CMK (cell line): Measurements from ENCODE around the gene SRRM1.
"Not testable (repeated sequence)": the region's sequence is repeated elsewhere in the genome, so short reads cannot be mapped to it uniquely, and the experiment has no call there.

ENCODE experiments used
- DNase-seq: peaks from one replicate; pipeline ENCODE4 v3.0.0-alpha.2; 2010; ENCODE audit warnings: low read depth

Gene SRRM1

DNA sequence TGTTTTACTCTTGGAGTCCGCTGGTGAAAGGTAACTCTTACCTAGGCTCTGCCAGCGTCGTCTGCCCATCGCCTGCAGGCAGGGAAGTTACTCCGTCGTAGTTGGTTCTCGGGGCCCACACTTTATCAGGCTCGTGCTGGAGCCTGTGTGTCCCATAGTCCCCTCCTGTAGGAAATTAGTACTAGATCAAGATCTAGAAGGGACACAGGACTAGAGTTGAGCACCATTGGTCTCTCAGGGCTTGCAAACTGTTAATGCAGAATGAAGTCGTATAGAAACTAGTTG lies 940 bp downstream of the SRRM1 start:
- no peak for DNase-seq

DNA sequence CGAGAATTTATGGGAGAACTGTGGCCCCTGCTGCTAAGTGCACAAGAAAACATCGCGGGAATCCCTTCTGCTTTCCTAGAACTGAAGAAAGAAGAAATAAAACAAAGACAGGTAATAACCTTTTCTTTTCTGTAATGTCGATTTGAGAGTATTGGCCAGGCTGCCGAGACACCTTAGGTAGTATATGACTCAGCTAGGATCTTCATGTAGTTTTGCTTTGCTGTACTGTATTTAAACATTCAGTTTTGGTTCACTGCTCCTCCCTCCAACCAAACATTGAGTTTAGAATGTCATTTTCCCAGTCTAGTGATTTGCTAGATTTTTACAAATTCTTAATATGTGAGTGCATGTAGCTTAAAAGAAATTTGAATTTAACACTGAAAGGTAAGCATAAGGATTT lies 5.8 kb downstream of the SRRM1 start:
- DNase-seq, result no peak

DNA sequence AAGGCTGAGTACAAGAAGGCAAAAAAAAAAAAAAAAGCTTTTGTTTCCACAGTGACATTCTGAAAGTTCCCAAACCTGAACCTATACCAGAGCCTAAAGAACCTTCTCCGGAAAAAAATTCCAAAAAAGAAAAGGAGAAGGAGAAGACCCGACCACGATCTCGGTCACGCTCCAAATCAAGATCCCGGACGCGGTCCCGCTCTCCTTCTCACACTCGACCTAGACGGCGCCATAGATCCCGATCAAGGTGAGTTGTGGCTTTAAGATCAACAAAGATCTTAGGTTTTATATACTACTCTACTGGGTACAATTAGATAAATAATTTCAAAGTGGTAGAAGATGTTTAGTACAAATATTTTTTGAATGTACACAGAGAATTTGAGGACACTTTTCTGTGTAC lies 9.3 kb downstream of the SRRM1 start:
- no peak for DNase-seq

DNA sequence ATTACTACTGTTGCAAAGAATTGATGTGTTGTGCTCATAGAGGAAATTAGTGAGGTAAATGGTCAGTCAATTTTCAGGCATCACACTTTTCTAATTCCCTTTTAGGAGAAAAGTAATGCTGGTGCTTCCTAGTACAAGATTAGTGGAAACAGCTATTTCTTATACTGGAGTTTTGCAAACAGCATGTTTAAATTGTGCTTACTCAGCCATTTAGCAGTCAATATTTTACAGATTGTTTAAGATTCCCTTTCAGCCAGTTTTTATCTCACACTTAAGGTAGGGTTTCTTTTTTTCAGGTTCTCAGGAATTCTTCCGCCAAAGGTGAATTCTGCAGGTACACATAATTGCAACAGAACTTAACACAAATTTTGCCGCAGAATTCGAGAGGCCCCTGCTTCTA lies 10.9 kb downstream of the SRRM1 start:
- DNase-seq, result no peak

DNA sequence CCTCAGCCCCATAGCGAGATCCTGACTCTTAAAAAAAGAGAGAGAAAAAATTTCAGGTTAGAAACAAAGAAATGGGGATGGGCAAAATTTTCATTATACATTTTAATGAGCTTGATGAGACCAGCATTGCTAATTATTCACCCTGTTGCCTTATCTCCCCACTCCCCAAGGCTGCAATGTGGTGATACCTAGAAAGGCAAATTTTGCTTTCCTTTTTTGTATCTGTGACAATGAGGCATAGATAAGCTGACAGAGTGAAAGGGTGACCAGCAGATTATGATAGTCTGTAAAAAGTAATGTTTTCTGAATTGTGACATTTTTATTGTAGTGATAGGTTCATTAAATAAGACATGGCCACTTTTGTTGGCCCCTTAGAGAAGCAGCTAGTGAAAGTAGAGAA lies 12.9 kb downstream of the SRRM1 start:
- DNase-seq, result no peak

DNA sequence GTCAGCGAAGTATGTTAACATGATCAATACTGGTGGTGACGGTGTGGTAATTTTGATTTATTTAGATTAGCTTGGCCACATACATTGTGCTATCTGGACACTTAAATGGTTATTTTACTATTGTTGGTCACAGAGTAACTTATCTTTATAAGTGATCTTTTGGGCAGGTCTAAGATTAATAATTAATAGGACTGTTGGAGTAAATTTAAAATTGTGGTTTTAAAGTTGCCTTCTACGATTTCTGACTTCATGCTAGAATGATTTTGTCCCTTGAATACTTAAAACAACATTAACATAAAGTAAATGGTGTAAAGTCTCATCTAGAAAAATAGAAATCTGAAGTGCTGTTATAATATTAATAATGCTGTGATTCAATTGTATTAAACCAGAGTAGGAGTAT lies 14.7 kb downstream of the SRRM1 start:
- DNase-seq, result no peak

DNA sequence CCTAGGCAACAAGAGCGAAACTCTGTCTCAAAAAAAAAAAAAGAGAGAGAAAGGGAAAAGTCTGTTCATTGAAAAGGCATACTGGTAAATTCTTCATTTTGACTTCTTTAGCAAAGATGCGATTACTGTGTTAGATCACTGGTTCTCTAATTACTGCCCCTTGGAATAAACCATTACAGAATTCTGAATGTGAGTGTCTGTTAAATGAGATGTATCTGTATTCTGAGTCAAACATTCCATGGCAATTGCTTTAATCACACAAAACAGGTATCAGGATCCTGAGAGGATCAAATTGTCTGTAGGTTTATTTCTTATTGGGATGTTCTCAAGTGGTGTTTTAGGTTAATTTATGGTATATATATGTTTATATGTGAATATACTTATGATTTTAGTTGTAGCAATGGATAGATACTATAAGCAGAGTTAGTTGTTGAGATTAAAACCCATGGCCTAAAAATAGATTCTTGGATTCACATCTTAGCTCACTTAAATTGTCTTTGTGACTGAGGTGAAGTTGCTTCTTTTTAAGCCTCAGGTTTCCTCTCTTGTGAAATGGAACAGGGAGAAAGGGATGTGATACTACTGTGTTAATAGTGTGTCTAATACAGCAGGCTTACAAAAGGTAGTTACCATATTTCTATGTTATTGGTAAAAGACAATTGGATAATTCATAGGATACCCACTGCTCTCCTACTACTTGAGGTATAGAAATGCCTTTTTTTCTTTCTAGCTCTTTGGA lies 16.2 kb downstream of the SRRM1 start:
- DNase-seq, result no peak

DNA sequence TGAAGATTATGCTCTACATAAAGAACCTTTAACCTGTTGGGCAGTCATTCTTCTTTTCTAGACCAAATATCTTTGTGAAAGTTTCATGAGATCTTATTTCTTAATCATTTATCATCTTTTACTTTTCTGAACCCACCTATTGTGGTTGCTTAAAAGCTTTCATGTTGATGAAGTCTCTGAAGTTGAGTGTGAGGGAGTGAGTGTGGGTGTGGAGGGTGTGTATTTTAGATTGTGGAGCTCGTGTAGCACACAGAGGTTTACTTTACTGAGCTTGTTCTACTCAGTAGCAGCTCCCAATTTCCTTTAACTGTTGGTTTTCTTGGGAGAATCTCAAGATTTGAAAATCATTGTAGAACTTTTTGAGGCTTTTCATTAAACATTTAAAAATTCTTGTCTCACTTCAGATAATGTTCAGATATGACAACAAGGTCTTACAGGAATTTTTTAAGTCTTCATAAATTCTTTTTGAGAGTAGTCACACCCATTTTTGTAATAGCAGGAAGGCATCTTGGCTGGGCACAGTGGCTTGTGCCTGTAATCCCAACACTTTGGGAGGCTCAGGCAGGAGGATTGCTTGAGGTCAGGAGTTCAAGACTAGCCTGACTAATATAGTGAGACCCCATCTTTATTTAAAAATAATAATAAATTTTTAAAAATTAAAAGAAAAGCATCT lies 17.0 kb downstream of the SRRM1 start:
- no peak for DNase-seq

DNA sequence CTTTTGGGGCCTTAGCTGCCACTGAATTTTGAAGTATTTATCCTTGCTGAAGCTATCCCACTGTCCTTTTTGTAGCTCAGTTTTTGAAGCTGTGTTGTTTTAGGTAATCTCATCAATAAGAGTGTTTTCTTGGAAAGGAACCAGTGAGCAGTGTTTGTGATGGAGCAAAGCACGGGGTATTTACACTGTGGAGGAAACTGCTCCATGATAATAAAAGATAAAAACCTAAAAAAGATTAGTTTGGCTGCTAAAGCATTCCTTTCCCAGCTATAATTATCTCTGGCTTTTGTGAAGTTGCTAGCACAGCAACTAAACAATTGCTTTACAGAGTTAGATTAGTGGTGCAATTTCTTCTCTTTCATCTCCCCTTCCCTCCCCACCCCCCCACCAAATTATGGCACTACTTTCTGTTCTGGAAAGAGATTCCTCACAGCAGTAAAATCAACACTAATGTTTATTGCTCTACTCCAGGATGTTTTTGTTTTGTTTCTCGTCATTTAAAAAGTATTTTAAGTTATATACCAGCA lies 21.5 kb downstream of the SRRM1 start:
- no peak for DNase-seq

DNA sequence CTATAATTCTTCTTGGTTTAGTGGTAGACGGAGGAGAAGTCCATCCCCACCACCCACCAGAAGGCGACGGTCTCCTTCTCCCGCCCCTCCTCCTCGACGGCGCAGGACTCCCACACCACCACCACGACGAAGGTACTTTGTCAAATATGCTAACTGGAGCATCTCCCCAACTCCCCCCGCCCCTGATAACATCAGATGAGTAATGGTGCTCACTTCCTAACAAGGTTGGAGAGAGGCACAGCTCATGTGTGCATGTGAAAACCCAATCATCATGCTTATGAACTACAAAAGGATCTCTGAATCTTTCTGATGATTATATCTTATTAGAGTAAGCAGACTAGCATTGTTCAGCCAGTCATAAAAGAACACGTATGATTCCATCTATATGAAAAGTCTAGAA lies 23.7 kb downstream of the SRRM1 start:
- DNase-seq, result no peak

DNA sequence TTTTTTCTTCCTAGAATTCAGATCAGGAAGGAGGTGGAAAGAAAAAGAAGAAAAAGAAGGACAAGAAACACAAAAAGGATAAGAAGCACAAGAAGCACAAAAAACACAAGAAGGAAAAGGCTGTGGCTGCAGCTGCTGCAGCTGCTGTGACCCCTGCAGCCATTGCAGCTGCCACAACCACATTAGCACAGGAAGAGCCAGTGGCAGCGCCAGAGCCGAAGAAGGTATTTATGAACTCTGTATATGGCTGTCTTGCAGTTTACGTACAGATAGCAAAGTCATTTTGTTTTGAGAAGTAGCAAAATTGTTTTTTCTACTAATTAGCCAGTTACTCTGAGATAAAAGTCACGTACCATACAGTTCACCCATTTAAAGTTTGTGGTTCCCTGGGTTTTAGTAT lies 28.3 kb downstream of the SRRM1 start:
- not testable (repeated sequence) for DNase-seq

DNA sequence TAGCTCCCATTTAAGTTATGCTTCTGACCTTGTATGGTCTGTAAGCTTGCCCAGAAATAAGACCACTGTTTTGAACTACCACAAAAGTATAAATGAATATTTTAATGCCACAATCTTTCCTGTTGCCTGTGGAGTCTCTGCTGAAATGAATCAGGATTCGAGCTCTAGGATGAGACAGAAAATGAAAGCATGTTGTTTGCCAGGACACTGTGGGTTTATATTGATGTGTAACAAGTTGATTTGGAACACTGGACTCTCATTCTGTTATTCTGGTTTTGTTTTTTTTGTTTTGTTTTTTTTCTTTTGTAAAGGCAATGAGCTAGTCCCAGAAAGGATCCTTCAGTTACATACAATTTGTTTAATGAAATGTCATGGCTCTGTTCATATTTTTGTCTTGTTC lies 29.6 kb downstream of the SRRM1 start:
- DNase-seq, result not testable (repeated sequence)

DNA sequence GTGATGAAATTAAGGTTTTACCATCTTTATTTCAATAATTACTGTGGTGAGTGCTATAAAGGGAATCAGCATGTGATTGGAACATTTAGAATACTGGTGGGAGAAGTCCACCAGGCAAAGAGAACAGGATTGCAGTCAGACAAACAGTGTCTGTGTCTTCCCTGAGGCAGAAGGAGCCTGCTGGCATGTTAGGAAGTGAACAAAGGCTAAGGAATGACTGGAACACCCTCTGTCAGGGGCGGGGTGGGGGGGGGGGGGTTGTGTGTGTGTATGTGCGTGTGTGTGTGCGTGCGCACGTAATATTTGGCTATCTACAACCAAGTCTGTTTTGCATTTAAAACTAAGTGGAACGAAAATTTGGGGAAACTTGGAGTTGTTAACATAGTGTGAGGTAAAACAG lies 30.2 kb downstream of the SRRM1 start:
- no peak for DNase-seq

DNA sequence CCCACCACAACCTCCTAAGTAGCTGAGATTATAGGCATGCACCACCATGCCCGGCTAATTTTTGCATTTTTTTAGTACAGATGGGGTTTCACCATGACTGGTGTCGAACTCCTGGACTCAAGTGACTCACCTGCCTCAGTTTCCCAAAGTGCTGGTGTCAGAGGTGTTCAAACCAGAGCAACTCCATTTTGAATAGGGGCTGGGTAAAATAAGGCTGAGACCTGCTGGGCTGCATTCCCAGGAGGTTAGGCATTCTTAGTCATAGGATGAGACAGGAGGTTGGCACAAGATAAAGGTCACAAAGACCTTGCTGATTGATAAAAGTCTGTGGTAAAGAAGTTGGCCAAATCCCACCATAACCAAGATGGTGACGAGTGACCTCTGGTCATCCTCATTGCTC lies 35.3 kb downstream of the SRRM1 start:
- not testable (repeated sequence) for DNase-seq

DNA sequence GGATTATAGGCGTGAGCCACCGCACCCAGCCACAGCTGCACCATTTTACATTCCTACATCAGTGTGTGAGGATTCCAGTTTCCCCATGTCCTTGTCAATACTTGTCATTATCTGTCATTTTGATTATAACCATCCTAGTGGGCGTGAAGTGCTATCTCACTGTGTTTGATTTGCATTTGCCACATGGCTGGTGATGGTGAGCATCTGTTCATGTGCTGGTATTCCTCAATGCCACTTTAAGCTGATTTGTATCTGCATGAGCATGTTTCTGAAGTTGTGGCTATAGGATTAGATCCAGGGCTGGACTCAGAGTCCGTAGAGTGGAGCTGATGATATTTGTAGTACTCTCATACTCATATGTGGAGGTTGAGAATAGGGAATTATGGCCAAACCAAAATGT lies 36.6 kb downstream of the SRRM1 start:
- DNase-seq, result no peak

DNA sequence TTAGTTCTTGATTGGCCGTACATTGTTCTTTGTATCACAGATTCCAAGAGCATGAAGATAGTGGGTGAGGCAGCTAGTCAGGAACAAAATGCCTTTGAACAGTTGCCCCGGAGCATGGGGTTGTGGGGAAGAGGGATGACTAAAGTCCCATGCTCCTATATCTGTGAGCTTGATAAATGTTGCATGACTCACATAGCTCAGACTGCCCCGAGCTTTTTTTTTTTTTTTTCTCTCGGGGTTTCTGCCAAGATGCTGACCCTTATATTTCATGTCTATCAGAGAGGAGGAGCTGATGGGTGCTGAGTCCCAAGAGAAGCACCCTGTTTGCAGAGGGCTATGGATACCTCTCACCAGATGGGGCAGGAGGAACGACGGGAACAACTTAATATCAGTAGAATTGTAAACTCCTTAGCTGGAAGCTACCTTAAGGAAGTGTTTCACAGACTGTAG lies 40.6 kb downstream of the SRRM1 start:
- no peak for DNase-seq

DNA sequence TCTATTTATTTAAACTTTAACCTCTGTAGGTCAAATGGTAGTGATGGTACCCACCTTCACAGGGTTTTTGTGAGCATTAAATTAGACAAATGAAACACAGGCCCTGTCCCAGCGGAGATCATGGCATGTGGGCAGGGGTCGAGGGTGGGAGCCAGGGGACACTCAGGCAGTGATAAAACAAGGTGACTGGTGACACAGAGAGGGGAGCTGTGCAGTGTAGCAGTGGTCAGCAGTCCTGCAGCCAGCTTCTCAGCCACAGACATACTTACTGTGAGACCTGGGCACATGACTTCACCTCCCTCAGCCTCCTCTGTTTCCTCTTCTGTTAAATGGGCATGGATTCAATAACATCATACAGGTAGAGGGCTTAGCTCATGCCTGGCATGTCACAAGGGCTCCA lies 44.9 kb downstream of the SRRM1 start:
- no peak for DNase-seq

DNA sequence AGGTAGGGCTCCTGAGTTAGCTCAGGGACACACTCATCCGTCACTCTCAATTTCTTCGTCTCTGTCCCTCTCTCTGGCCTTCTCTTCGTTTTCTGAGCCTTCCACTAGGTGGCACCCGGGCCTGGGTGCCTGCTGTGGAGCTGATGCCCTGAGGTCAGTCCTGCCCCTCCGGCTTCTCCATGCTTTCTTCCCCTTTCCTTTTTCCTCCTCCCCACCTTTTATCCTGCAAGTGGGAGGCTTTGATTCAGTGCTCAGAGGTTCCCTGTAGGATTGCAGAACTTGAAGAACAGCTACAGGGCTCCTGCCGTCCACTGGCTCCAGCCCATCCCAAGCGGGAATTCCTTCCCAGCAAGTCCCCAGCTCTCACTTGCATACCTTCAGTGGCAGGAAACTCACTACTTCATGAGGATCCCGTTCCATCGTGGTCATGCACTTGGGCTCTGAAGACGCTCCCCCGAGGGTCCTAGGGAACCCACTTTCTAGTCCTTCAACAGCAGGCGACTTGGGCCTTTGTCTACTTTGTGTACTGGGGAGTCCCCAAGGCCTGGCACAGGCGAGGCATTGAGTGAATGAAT lies 45.6 kb downstream of the SRRM1 start:
- DNase-seq, result no peak

DNA sequence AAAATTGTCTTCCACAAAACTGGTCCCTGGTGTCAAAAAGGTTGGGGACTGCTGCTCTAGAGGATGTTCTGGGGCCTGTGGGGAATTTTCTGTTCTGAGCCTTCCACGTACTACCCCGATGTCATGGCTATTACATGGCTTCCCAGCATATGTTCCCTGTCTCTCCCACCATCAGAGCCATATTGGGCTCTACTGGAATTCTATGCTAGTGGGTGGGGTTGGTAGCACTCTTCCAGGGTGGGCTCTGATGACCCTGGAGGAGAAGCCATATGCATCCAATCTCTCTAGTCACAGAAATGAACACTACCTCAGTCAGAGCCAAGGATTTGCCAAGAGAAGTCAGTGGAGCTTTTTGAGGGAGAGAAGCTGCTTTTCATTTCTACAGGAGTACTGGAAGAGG lies 47.9 kb downstream of the SRRM1 start:
- DNase-seq, result no peak

DNA sequence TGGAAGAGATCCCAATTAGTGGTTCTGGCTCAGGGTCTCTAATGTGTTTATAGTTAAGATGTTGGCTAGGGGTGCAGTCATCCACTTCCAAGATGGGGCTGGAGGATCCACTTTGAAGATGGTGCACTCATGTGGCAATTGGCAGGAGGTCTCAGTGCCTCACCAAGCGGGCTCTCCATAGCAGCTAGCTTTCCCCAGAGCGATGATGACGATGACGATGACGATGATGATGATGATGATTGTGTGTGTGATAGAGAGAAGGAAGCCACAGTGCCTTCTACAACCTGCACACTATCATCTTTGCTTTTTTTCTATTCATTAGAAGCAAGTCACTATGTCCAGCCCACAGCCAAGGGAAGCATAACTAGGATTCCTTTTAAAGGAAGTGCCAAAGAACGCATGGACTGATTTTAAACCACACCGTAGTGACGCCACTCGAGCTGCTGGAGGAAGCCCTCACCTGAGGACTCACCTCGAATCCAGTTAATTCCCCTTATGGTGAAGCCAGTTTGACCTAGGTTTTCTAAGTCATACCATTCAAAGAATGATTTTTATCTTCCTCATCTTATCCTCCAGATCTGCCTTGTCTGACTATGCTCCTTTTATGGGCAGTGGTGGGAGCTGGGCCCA lies 49.4 kb downstream of the SRRM1 start:
- DNase-seq, result no peak

DNA sequence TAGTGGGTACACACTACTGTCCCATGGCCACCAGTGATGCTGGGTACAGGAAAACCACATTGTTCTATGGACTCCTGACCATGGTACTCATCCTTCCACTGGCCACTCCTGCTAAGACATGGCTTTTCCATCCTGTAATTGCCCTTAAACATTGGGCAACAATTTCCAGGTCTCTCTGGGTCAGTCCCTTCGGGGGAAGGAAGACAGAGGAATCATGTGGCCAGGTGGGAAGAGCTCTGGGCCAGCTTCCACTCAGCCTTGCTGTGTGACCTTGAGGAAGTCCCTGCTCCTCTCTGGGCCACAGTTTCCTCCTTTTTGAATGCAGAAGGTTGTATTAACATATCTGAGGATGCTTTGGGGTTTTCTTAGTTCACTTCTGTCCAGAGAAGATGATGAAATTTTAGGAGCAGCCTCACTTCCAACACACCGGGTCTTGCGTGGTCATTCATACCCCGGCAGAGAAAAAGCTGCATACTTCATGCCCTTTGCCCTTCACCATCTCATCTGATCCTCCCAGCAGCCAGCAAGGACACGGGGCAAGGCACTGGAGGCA lies 50.8 kb downstream of the SRRM1 start:
- DNase-seq, result no peak

DNA sequence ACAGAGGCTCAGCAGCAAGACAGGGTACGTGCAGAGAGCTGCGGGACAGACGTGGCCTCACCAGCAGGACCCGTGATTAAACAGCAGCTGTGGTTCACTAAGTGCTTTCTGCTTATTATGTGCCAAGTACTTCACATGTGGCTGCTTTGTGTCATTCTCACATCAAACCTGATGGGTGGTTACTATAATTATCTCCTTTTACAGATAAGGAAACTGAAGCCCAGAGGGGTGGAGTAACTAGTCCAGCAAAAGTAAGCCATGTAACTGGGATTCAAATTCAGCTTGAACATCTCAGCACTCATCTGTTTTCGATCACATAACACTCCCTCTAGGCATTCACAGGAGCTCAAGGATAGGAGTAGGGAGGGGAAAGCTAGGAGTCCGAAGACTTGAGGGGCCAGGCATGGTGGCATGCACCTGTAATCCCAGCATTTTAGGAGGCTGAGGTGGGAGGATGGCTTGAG lies 51.3 kb downstream of the SRRM1 start:
- DNase-seq, result no peak
